Measurements from ENCODE around the gene SYPL2.

Gene SYPL2

DNA sequence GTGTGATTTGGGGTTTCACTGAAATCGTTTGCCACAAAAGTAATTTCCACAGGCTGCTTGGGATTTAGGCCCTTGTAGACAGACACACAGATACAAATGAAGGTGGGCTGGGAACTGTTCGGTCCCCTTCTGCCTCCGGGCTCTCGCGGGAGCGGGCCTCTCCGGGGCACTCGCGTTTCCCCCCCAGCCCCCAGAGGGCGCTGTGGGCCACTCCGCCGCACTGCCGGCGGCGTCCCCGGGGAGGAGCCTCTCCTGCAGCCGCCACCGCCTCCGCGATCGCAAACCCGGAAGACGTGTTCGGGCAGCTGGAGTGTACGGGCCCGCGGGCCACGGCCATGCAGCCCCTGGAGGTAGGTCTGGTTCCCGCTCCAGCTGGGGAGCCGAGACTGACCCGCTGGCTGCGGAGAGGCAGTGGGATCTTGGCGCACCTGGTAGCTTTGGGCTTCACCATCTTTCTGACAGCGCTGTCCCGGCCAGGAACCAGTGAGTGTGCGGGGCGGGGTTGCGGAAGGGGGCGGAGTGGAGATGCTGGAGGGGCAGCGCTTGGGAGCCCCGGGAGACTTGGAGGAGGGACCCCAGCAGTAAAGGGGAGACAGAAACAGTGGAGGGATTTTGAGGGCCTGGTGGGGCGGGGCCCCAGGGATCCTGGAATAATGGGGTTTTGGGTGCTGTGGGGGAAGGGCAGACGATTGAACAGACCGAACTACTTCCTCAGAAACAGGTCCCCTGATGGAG, 27.6 kb downstream of the SYPL2 start, which contains the start of gene CYB561D1:
Gene CYB561D1 (plus strand): TSS at position 290 of the 735 bp plus-strand sequence. CDS start 46 bp downstream, at position 336.
- DNase-seq, result peak; percentile 86

DNA sequence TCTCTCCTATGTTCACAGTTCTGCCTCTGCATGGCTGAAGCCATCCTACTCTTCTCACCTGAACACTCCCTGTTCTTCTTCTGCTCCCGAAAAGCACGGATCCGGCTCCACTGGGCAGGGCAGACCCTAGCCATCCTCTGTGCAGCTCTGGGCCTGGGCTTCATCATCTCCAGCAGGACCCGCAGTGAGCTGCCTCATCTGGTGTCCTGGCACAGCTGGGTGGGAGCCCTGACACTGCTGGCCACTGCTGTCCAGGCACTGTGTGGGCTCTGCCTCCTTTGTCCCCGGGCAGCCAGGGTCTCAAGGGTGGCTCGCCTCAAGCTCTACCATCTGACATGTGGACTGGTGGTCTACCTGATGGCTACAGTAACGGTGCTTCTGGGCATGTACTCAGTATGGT, 29.4 kb downstream of the SYPL2 start:
- no peak for DNase-seq

DNA sequence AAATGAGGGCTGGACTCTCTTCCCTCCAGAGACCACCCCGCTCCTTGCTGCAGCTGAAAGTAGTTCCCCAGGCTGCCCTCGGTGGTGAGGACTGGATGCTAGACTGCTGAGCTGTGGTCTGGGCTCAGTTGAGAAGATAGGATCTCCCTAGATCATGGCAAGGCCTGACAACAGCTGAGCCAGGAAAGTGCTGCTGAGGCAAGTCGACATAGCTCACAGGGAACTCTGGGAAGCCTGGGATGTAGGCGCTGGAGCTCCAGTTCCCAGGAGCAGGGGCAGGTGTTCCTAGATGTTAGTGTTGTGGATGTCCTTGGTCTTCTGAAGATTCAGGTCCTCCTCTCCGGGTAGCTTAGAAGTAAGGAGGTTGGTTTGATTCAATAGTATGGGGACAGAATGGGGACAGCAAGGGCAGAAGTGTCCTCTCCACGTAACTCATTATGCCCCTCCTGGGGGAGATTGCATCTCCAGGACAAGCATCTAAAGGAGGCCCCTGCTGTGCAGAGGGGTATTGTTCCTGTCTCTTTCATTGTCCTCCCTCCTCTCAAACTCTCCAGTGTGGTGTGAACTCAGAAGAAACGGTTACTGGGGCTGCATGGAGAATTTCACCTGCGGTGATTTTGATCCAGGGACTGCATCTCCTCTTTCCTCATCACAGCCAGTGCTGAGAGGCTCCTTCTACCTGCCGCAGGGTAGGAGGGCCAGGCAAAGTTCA, 31.3 kb downstream of the SYPL2 start:
- DNase-seq, result no peak

DNA sequence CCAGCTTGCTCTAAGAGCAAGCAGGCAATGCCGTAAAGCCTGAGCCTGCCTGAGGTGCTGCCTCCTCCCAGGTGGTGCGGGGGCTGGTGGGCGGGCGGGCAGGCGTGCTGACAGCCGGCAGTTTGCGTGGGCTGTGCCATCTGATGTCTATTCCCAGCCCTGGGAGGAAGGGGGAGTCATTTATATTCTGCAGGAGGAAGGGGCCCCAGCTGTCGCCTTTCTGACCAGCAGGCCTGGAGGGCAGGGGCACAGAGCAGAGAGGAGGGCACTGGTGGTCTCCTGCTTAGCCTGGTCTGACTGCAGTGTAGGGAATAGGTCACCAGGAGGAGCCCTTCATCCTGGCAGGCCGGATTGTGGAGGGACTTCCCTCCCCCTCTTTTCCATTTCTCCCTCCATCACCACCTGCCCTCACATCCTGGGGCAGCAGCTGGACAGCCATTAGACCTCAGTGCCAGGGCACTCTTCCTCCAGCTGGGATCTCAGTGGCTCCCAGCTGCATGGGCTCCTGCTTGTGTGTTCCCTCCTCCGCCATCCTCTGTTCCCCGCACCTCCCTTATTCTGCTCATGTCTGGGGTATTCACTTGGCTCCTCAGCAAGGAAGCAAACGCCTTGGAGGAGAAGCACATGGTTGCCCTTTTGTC, 31.9 kb downstream of the SYPL2 start:
- peak; percentile 65 for DNase-seq

DNA sequence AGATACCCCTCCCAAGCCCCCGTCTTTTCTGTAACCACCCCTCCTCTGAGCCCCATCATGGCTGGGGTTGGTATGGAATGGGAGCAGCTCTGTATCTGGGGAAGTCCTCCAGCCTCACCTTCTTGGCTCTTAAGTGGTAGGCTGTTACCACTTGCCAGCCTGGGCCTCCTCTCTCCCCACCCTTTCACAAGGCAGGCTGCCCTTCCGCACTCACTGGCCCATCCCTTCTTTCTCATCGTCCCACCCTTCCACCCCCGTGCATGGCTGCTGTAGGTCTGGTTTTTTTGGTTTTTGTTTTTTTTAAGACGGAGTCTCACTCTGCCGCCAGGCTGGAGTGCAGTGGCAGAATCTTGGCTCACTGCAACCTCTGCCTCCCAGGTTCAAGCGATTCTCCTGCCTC, 32.7 kb downstream of the SYPL2 start:
- DNase-seq, result no peak

DNA sequence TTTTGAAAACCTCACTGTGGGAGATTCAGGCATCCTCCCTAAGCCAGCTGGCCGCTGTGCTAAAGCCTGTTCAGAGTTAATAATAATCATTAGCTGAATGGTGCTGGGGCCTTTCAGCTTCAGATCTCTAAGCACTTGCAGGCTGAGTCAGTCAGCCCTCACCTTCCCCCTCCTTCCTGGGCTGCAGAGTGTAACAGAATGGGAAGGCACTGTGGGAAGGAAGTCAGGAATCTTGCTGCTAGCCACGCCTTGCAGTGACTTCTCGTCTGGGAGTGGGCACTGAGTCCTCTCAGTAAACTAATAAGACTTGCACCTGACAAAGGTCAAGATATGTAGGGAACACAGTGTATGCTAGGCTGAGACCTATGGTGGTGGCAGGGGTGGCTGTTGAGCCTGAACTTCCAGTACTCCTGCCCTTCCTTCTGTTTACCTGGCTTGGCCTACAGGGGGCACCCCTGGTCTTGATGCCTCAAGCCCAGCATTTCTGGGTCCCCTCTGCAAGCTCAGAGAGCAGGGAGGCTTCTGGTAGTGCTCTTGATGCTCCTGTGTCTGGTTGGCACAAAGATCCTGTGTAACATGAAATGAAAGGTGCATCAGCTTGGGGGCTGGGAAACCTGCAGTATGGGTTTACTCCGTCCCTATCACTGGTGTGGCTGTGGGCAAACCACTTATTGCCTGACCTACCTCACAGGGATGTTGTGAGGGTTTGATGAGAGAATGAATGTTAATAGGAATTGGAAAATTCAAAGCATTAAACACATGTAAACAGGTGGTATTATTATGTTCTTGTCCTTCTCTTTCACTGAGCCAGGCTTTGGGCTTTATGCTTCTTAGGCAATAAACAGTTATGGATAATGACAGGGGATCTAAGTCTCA, 33.6 kb downstream of the SYPL2 start:
- DNase-seq, result peak; percentile 58

DNA sequence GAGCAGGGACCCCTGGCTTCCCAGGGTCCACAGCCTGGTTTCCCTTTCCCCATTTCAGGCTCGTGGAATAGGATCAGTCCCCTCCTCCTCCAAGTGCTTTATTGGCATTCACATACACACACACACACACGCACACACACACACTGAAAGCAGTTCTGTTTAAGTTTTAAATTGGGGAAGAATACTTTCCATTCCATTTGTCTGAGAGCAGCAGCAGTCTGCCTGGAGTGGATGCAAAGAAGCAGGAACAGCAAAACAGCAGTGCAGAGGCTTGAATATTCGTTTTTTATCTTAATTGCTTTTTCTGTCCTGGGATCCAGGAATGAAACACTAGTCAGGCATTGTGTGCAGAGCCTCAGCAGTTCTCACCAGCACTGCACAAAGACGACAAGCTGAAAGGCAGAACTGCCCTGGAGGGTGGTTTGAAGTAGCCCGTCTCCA, 34.6 kb downstream of the SYPL2 start:
- DNase-seq, result no peak

DNA sequence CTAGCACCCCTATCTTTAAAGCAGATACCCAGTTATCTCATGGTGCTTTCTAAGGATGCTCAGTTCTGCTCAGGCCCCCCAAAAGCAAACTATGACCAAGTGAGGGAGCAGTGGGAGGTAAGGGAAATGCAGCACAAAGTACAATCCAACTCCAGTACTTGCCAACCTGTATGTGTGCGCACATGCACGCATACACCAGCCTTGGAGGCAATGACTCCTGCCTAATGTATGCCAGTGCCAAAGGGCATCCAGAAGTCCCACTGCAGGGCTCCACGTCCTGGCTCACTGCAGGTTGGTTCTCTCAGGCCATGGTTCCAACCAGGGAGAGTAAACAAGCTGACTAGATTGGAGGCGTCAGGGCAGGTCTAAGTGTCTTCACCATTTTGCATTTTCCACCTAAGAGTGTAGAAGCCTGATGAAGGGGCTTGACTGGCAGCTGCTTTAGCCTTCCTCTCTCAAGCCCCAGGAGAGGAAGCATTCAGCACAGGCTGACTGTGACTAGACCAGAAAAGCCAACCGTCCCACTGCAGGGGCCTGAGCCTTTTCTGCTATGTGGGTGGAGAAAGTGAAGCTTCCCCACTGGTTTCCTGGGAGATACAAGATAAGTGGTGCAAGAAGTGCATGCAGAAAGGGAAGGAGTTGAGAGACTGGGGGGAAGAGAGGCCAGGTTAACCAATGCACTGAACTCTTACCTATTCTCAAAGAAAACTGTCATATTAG, 35.5 kb downstream of the SYPL2 start:
- DNase-seq, result no peak

DNA sequence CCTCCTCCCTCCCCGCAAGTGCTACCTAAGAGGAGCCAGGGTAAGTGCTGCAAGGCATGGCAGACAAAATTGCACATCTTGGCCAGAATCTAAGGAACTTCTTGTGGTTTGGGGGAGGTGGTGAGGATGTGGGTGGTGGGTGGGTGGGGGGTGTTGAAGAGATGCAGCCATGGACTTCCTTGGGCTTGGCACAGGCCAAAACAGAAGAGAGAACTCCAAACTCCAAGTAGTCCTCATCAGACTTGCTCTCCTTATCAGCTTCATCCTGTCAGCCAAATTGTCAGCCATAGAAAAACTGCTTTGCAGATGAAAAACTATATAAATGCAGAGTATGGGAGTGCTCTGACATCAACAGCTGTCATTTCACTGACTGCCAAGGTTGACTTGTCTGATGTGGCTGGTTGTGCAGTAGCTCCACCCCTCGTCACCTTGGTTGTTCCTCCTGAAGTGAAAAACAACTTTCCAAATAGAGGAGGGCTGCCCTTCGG, 36.1 kb downstream of the SYPL2 start:
- no peak for DNase-seq

DNA sequence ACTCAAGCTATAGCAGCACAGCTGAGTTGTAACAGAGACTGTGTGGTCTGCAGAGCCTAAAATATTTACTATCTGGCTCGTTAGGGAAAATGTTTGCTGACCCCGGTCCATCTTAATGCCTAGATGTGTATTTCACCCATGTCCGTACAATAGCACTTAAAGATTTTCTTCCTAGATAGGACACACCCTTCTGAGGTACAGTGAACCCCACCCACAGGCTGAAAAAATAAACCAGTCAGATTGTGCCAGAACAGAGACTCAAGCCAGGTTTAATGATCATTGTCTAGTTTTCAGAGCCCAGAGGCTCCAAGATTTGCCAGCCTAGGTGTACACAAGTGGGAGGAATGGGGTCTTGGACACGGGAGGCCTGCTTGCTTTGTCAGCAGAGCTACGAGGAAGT, 37.6 kb downstream of the SYPL2 start:
- DNase-seq, result no peak

DNA sequence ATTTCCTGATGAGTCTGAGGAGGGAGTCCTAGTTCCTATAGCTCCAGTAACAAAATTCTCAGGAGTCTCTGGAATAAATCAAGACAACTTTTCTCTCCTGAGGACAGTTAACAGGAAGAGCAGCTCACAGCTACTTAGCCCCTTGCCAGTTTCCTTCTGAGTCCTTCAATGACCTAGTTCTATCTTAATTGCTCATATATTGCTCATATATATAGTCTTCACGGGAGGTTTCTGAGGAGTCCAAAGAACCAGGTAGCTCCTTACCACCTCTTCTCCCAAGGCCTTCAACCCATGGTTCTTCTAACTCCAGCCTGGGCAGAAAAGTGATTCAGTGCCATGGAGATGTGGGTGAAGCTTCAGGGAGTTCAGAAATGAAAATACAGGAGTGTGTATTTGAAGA, 38.6 kb downstream of the SYPL2 start:
- no peak for DNase-seq

DNA sequence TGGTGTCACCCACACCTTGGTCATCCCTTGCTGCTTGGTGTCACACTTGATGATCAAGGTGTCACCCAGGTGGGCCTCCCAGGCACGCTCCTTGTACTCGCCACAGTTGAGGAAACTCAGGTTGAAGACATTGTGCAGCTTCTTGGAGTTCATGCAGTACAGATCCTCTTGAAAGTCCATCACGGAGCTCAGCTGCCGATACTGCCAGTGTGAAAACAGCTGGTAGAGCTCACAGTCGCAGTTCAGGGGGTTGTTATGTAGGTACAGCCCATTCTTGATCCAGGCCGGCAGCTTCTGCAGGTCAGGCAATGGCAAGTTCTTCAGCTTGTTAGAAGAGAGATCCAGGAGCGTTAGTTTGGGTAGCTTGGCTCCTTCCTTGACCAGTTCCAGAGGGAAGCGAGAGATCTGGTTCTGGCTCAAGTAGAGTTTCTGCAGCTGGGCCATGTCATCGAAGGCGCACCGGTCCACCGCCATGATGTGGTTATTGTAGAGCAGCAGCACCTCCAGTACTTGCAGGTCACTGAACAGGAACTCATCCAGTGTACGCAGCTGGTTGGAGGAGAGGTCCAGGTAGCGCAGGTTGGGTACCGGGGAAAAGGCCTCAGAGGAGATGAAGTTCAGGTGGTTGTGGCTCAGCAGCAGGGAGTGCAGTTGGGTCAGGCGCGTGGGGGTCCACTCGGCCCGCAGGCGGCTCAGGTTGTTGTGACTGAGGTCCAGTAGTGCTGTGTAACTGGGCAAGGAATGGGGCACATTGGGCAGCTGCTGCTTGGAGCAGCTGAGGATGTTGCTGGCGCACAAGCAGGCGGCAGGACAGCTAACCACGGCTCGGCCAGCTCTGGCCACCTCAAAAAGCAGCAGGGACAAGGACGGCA, 41.9 kb downstream of the SYPL2 start:
- no peak for DNase-seq

DNA sequence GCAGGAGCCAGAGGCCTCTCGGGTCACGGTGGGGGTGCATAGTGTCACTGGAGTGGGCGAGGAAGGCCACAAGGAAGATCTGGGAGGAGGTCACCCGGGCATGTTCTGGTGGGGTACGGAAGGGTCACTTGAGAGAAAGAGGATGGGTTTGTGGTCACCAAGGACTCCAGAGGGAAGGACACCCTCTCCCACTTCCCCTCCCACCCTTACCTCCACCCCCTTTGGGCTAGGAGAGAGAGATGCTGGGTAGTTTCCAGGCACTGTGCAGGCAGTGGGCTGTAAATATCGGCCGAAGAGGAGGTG, 42.5 kb downstream of the SYPL2 start:
- no peak for DNase-seq

DNA sequence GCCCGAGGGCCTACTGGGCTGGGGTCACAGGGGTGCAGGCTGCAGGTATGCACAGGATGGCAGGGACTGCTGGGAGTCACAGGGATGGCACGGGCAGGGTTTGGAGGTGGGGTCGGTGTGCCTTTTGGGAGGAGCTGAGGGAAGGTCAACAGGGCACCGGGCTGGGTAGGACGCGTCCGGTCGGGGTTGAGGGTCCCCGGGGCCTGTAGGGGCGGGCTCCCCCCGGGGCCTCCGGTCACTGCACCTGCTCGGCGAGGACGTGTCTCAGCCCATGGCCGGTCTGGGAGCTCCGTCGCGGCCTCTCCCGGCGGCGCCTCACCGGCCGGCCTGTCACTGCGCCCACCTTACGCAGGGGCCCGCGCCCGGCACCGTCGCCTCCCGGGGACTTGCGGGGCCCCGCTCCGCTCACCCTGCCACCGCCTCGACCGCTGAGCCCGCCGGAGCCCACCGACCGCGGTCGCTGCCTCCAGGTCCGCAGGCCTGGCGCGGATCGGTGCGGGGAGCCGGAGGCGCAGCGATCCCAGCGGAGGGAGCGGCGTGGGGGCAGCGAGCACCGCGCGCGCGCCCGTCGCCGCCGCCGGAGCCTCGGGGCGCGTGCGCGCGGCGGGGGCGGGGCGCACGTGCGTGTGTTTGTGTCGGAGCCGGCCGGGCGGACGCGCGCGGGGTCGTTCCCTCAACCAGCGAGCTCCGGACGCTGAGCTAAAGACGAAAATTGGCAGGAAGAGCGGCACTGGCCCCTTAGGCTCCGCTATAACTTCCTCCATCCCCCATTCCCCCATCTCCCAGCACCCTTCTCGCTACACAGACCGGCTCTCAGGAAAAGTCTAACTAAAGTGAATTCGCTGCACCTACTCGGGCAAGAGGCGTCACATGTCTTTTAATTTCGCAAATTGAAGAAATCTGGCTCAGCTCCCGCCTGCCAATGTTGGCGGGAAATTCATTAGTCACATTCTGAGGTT, 43.1 kb downstream of the SYPL2 start, which contains the start of gene AMIGO1:
Gene AMIGO1 (minus strand): TSS at position 552 of the 959 bp plus-strand sequence. CDS start 815 bp downstream, outside the sequence.
- DNase-seq, result peak; percentile 72

DNA sequence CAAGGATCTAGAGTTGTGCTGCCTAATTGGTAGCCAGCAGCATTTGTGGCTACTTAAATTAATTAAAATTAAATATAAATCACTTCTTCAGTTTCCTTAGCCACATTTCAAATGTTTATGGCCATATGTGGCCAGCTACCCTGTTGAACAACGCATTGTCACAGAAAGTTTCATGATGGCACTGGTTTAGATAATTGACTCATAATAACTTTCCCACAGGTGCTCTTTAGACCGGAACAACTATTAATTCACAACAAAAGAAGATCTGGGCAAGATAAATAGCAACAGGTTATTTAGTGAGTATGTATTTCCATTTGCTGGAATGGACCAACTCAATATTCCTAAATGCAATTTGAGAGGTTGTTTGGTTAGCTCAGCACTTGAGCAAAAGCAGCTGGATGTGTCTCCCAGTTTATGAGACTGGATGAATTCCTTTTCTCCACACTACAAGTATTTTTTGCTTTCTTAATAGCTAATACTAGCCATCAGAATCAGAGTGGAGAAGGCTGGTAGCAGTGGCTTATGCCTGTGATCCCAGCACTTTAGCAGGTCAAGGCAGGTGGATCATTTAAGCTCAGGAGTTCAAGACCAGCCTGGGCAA, 46.9 kb downstream of the SYPL2 start:
- DNase-seq, result peak; percentile 13

DNA sequence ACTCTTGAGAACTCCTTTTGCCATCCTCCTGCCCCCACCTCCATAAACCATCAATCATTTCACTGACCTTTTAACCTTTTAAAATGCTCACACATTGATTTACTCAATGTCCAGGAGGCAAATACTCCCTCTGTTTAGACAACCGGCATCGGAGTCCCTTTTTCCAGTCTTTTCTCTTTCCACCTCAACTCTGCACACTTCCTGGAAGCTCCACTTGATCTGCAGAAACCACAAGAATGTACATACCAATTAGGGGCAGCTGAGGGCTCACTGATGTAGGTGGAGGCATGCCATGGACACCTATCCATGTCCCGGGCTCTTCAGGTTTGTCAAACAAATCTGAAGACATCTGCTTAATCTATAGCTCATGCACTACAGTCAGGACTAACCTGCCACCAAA, 48.5 kb downstream of the SYPL2 start:
- DNase-seq, result no peak

DNA sequence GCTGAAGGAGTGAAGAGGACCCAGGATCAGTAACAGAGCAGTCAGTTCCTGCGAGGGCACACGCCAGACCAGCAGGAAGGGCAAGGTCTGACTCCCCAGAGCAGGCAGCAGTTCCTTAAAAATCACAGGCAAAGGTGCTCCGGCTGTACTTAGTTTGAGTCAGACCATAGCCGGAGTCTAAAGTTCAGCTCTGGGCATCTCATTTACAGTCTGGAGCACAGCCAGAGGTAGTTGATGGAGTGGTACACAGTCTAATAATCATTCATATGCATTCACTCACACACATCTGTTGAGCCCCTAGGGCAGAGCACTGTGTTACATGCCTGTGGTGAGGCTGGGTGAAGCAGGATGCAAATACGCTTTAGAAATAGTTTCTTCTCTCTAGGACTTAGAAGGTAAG, 50.5 kb downstream of the SYPL2 start:
- DNase-seq, result peak; percentile 85

DNA sequence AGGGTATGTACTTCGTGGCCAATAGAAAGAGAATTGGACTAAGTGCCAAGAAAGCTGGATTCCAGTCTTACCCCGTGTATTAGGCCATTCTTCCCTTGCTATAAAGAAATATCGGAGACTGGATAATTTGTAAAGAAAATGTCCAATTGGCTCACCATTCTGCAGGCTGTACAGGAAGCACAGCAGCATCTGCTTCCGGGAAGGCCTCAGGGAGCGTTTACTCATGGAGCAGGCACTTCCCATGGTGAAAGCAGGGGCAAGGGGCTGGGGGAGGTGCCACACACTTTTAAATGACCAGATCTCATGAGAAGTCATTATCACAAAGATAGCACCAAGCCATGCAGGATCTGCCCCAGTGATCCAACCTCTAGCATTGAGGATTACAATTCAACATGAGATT, 51.0 kb downstream of the SYPL2 start:
- DNase-seq, result peak; percentile 6
